Stimulated activated CD4-positive, alpha-beta T cell treated with anti-CD3 and anti-CD28 coated beads, Interleukin-2, amount 100 ng/mL, for 24 hours (primary cell): ENCODE data around the gene CDHR1.
A peak's percentile ranks its signal among the peaks of the same experiment; 100 is the strongest.

ENCODE experiments used
- DNase-seq, 2 donors: peaks; one replicate each; pipeline ENCODE4 v3.0.0-alpha.2; 2020

Gene CDHR1

GRCh38 chr10:84234479-84234878 lies 40.1 kb downstream of the CDHR1 start:
- no peak for DNase-seq

- no peak for DNase-seq
Observed at GRCh38 chr10:84235096-84235495, 40.8 kb downstream of the CDHR1 start.

- DNase-seq: no peak
Observed at GRCh38 chr10:84236807-84237198, 42.5 kb downstream of the CDHR1 start.

- DNase-seq: peak in 1 of 2 donors; percentile 26
Observed at GRCh38 chr10:84237199-84238051, 43.1 kb downstream of the CDHR1 start.

GRCh38 chr10:84238909-84239308 lies 44.6 kb downstream of the CDHR1 start:
- no peak for DNase-seq

- no peak for DNase-seq
Observed at GRCh38 chr10:84241185-84241790, 47.0 kb downstream of the CDHR1 start, which contains the start of gene LRIT1. Gene LRIT1 (minus strand): TSS chr10:84241546. CDS start chr10:84241439, 107 bp downstream.

- DNase-seq: no peak
Observed at GRCh38 chr10:84243759-84244158, 49.4 kb downstream of the CDHR1 start.

- DNase-seq: no peak
Observed at GRCh38 chr10:84244651-84245270, 50.4 kb downstream of the CDHR1 start, which contains the start of gene RGR. Gene RGR (plus strand): TSS chr10:84245053. CDS start chr10:84245091, 38 bp downstream.

GRCh38 chr10:84247496-84247895 lies 53.2 kb downstream of the CDHR1 start:
- DNase-seq: no peak

- no peak for DNase-seq
Observed at GRCh38 chr10:84248794-84249193, 54.5 kb downstream of the CDHR1 start.

- DNase-seq: no peak
Observed at GRCh38 chr10:84254552-84255478, 60.5 kb downstream of the CDHR1 start.

- DNase-seq: peak; percentile 45 to 70
Observed at GRCh38 chr10:84256510-84257342, 62.4 kb downstream of the CDHR1 start.

GRCh38 chr10:84257343-84258020 lies 63.1 kb downstream of the CDHR1 start:
- no peak for DNase-seq

GRCh38 chr10:84258034-84258695 lies 63.8 kb downstream of the CDHR1 start:
- DNase-seq: no peak

- DNase-seq: no peak
Observed at GRCh38 chr10:84261236-84261915, 67.0 kb downstream of the CDHR1 start.

GRCh38 chr10:84262190-84262956 lies 68.0 kb downstream of the CDHR1 start:
- no peak for DNase-seq

- DNase-seq: no peak
Observed at GRCh38 chr10:84263716-84264115, 69.4 kb downstream of the CDHR1 start.

GRCh38 chr10:84264611-84265141 lies 70.3 kb downstream of the CDHR1 start:
- peak; percentile 75 to 77 for DNase-seq

- no peak for DNase-seq
Observed at GRCh38 chr10:84265418-84265817, 71.1 kb downstream of the CDHR1 start.
